Stimulated activated CD4-positive, alpha-beta T cell treated with anti-CD3 and anti-CD28 coated beads, Interleukin-12 subunit alpha, Interleukin-12 subunit beta, amount 100 ng/mL, for 48 hours (primary cell): Measurements from ENCODE around the gene SDF4.

Source experiments
- DNase-seq, 3 donors: peaks; one replicate each; pipeline ENCODE4 v3.0.0-alpha.2; 2020; ENCODE audit warnings: low read depth in 2 of 3, low spot score in 1 of 3

SDF4 gene

DNA sequence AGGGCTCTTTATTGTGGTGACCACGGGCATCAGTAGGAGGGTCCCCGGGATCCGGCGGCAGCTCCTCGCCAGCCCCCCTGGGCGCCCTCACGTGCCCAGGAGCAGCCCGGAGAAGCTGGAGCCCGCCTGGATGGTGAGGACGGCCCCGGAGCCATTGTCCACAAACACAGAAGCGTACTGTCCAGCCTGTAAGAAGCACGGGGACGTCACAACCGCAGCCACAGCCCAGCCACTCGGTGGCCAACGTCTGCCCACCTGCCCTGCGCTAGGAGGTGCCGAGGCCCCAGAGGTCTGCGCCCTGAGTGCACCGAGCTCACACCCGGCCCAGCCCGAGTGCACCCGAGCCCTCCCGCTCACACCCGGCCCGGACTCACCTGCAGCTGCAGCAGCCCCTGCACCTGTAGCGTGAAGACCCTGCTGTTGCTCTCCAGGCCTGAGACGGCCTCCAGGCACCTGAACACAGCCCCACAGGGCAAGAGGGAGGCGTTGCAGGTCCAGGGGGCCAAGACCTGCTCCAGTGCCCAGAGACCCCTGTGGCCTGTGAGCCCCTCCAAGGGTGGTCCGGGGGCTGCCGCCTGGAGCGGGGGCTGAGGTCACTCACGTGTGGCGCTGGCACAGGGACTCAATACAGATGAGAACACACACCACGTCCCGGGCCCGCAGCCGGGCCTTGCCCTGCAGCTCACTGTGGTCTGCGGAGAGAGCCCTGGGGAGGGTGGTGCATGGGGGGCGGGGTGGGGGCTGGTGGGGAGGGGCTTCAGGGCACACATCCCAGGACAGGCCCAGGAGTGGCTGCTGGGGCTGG, 10.9 kb upstream of the SDF4 start:
- DNase-seq = no peak

DNA sequence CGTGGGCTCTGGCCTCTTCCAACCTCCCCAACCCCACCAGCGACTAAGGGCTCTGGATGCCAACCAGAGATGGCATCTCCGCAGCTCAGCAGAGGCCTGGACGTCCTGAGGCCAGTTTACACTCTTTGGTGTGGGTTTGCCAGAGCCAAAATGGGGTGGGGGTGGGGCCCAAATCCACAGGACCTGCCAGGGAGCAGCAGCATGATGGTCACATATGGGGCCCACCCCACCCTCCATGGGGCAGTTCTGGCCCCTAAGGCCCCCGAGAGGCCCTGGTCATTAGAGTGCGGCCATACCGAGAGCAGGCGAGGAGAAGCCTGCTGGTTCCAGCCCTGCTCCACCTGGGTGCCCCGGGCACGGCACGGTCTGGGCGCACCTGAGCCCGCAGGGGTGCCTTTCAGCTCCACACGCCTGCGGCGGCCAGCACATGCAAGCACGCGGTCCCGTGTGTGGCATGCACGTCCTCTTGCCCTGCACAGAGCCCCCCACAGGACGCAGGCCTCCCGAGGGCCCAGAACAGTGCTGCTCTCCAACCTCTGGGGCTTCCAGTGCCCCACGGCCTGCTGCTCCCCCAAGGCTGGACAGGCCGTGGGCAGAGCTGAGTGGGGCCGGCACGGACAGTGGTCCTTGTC, 9.9 kb upstream of the SDF4 start:
- DNase-seq = no peak

DNA sequence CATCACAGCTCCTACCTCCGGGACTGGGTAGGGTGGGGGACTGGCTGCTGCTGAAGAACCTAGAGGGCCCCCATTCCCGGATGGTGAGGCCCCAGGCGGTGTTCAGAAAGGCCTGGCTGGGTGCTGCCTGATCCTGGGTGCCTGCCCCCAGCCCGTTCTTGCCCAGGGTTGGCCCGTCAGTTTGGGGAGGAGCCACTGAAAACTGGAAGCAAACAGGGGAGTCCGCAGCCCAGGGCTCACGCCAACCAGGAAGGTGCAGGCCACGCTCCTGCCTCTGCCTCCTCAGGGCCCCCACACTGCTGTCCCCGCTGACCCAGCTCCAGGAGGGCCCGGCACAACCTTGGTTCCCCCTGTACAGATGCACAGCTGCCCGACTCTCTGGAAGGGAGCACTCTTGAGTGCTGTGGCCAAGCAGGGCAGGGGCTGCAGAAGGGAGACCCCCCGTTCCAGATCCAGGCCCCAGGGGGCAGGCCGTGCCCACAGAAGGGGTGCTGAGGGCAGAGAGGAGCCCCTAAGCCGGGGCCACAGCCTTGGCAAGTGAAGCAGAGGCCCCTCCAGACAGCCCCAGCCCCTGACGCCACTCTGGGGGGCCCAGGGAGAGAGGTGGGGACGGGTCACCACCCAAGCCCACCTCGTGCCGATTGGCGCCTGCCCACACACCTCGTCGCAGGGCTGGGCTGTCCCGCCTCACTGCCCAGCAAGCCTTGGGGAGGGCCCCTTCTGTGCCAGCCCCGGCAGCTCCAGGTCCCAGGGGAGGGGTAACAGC, 9.2 kb upstream of the SDF4 start:
- no peak for DNase-seq

DNA sequence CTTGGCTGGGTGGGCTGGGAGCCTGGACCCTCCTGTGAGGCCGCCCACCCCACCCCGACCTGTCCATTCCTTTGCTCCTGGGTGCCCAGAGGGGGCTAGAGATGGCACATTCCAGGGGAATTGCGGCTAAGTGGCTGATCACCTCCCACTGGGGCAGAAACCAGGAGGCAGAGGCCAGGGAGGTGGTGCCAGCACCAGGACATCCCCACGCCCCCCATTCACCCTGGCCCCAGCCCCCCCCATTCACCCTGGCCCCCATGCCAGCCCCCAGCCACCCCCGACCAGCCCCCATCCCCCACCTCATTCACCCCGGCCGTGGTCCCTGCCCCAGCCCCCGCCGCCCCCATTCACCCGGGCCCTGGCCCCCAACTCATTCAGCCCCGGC, 8.5 kb upstream of the SDF4 start:
- DNase-seq = no peak

DNA sequence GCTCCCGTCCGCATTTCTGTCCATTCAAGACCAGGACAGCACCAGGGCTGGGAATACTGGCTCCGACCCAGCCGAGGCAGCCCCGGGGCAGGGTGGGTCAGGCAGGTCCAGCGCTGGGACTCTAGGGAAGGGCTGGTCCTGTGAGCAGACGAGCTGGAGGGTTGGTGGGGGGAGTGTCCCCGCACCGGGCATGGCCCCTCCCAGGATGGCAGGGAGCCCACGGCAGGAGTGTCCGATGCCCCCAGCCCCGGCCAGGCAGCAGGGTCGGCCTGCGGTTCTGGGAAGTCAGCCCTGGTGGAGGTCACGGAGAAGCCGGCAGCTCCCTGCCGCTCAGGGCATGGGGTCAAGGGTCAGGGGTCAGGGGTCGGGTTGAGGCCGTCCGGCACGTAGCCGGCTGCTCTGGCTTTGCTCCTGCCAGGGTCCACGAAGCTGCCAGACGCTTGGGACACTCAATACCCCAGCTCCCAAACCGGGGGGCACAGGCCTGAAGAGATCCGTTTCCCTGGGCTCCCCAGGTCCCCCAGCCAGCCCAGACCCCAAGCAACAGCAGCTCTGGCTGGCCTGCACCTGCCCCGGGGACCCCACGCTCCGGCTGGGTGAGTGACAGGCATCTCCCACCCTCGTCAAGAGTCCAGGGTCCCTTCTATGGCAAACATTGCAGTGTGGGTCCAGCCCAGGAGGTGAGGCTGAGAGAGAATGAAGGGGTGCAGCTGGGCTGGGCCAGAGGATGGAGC, 8.0 kb upstream of the SDF4 start:
- no peak for DNase-seq

DNA sequence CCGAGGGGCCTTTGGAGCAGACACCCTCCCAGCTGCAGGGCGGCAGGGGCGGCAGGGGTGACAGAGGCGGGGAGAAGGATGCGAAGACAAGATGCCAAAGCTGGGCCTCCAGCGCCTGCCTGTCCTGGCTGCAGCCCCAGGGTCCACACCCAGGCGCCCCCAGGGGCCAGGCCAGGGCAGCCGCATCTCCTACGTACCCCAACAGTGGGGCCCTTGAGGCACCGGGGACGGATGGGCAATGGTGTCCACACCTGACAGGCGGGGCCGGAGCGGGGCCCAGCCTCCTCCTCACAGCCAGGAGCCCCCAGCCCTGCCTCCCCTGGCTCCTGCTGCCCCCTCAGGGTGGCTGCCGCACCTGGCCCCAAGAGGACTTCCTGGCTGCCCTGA, 7.4 kb upstream of the SDF4 start:
- no peak for DNase-seq

DNA sequence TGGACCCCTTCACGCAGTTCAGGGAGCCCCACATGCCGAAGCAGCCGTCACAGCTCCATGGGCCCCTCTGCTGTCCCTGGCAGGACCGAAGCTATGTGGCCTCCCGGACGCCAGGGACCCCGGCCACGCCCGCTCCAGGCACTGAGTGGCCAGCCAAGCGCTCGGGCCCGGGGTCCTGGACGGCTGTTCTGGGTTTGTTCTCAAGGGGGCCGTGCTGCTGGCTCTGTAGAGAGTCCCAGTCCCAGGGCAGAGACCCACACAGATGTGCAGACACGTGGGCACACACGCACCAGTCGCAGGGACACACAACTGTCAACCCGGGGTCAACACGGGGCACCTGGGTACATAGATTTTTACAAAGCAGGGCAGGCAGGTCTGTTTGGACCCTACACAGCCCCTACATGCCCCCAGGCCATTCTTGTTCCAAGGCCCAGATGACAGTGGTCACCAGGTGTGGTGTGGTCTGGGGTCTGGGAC, 6.9 kb upstream of the SDF4 start:
- DNase-seq = no peak

DNA sequence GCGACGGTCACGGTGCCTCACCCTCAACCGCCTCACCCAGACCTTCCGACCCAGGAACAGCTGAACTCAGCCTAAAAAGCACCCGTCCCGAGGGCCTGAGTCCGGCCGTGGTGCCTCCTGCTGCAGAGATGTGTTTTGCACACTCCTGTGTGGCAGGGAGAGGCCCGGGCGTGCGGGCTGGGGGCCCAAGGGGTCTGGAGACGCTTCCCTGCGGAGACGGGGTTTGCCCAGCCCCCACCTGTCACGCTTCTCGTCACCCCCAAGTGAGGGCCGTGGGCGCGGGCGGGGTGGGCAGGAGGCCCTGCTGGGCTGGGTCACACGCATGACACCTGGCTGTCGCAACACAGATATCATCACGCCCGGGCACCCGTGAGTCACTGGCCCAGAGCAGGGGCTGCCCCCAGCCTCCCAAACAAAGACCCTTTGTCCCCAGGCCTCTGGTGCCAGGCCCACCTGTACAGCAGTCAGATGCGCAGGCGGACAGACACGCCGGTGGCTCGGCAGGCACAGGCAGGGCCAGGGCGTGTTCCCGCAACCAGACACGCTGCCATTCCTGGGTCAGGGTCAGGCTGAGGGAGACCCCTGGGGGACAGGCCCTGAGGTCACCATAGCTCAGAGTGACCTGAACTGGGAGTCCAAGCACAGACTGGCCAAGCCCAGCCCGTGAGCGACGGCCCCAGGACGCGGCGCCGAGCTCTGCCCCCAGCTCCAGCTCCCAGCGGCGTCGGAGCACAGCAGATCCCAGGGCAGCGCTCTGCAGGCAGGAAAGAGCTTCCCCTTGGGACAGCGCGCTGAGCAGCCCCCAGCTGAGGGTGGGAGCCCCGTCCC, 6.3 kb upstream of the SDF4 start:
- DNase-seq = no peak

DNA sequence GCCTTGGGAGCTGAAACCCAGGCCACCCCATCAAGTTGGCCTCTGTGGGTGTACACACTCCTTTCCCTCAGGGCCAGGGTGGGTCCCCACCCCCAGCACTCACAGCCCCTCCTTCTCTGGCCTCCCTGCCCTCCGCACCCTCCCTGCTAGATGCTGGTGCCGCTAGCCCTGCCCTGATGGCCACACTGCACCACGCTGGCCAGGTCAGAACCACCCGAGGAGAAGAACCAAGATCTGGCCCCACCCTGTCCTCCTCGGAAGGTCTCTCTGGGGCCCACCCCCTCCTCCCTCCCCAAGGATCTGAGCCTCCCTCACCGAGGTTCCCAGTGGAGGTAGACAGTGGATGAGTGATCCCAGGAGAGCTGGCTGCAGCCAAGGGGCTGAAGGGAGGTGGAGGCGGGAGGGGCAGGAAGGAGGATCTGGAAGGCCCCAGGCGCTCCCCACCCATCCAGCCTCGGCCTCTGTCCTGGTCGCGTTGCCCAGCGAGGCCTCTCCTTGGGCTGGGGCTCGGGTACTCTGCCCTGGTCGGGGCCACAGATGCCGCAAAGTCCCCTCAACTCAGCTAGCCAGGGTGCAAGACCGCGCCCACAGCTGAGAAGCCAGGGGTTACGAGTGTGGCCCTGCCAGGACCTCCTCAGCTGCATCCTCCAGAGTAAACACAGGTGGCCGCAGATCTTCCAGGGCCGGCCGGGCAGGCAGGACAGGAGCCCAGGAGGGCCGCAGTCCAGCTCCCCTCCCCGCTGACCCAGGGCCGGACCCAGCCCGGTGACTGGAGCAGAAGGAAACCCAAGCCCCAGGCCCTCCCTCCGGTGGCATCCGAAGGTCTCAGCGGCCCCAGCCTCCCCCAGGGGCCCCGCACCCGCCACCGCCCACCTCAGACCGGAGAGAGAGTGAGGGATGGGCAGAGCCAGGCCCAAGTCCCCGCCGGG, 5.4 kb upstream of the SDF4 start:
- DNase-seq = no peak

DNA sequence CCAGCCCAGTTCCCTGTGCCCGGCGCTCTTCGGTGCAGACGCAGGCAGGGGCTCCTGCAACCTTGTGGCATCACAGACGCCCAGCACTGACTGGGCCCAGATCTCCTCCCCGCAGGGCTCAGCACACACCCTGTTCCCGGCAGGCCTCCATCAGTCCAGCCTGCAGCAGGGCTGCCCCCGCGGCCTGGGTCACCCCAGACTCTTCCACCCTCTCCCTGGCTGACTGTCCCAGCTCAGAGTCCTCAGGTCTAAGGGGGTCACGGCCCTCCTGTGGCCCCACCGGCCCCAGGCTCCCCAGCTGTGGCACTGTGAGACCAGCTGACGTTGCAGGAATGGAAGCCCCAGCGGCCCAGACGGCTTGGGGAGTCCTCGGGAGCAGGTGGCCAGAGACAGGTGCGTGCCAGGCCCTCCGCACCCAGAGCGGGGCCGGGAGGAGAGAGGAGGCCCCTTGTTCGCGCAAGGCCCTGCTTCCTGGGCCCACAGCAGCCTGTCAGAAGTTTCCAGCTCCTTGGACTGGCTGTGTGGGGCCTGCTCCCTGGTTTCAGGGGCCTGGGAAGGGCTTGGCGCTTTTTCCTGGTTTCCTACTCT, 4.5 kb upstream of the SDF4 start:
- no peak for DNase-seq

DNA sequence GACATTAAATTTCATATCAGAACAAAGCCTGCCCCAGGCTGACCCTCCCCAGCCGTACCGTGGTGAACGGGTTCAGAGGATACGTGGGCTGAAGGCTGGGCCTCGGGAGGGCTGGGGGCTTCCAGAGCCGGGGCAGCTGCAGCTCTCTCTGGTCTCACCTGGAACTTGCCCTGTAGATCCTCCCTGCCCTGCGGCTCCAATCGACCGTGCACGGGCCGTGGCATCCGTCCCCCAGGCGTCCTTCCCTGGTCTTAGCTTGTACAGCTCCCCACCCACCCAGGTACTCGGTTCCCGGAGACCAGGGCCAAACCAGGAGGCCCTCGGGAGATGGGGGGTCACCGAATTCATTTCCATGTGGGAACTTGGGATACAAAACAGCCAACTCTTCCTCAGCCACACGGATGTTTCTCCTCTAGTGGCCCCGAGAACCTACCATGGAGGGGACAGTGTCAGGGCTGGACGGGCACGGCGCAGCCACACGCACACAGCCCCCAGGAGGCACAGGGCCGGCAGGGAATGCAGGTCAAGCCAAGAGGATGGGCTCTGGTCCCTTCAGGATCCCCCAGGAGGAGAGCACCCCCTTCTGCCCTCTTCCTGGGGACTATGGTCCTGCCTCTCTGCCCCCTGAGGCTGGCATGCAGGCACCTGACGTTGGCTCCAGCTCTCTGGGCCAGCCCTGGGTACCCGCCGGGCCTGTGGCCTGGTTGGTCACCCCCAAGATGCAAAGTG, 3.4 kb upstream of the SDF4 start:
- no peak for DNase-seq

DNA sequence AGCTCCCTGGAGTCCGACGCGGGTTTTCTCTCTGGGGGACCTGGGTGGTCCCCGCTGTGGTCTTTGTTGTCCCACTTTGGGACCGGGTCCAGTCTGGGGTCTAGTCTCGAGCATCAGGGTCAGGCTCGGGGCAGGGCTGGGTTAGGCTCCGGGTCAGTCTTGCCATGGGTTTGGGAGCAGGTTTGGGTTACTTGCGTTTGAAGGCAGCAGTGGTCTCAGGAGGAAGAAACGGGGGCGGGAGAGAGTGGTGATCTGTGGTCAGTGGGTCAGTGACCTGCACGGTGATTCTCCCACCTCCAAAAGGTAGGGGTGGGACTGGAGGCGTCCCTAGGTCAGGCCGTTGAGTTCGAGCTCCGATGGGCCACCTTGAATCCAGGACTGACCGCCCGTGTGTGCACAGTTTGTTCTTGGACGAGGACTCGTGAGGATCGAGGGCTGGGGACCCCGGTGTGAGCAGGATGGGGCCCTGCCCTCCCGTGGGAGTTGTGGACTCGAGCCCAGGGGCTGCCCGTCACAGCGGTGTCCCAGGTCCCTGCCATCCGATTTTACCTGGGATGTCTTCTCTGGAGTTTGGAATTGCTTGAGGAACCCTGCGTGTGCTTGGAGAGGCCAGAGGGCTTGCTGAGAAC, 2.5 kb upstream of the SDF4 start:
- no peak for DNase-seq

DNA sequence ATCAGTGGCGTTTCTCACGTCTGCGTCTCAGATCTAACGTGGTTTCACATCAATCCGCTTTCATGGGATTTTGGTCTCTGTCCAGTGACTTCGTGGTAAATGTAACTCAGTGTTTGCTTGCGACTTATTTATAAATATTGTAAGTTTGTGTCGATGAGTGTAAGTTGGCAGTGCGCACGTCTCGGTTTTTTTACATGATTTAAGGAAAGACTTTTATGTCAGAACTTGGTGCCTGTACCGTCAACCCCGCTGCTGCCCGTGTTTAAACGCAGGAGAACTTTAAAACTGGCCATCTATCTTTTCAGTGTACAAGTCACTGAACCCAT, 1.7 kb upstream of the SDF4 start:
- DNase-seq = no peak

DNA sequence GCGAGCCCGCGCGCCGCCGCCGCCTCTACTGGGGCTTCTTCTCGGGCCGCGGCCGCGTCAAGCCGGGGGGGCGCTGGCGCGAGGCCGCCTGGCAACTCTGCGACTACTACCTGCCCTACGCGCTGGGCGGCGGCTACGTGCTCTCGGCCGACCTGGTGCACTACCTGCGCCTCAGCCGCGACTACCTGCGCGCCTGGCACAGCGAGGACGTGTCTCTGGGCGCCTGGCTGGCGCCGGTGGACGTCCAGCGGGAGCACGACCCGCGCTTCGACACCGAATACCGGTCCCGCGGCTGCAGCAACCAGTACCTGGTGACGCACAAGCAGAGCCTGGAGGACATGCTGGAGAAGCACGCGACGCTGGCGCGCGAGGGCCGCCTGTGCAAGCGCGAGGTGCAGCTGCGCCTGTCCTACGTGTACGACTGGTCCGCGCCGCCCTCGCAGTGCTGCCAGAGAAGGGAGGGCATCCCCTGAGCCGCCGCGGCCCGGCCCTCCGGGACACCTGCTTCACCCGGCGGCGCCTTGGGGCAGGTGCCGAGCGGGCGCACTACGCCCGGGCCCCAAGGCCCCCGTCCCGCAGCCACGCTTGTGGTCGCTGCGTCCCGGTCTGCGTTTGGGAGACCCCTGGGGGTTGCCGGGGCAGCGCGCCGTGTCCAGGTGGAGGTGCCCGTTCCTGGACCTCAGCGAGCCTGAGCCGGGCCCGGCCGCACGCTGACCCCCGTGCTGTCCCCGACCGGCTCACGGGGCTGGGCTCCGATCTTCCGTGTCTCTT, 1.2 kb upstream of the SDF4 start:
- no peak for DNase-seq

DNA sequence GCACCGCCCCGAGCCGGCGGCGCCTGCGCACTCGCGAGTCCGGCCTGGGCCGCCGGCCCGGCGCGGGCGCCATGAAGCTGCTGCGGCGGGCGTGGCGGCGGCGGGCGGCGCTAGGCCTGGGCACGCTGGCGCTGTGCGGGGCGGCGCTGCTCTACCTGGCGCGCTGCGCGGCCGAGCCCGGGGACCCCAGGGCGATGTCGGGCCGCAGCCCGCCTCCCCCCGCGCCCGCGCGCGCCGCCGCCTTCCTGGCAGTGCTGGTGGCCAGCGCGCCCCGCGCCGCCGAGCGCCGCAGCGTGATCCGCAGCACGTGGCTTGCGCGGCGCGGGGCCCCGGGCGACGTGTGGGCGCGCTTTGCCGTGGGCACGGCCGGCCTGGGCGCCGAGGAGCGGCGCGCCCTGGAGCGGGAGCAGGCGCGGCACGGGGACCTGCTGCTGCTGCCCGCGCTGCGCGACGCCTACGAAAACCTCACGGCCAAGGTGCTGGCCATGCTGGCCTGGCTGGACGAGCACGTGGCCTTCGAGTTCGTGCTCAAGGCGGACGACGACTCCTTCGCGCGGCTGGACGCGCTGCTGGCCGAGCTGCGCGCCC, 501 bp upstream of the SDF4 start, which contains the start of gene B3GALT6:
Gene B3GALT6 (plus strand): TSS at position 30 of the 588 bp plus-strand sequence. CDS start 42 bp downstream, at position 72.
- no peak for DNase-seq

DNA sequence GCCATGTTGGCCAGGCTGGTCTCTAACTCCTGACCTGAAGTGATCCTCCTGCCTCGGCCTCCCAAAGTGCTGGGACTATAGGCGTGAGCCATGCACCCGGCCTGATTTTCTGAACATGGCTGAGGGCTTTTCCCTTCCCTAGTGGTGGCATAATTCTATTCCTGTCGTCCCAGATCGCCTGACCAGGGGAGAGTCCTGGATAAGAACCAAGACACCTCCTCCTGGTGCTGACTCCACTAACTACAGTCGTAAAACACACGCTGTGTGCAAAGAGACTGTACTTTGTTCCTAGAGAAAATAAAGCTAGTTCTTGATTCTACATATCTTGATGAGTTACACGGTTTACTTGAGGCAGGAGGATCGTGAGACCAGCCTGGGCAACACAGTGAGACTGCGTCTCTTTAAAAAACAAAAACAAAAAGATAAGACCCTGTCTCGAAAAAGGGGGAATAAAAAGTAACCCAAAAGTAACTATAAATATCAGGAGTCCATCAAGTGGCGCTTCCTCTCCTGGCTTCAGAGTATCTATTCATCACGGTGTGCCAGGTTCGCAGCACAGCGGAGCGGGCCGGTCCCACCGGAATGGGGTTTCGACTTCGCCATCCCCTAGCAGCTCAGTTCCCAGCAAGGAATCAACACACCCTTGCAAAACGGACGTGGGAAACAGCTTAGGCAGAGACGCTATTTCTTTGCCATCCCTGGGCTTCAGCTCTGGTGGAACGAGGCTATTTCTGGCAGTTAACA, 973 bp downstream of the SDF4 start:
- no peak for DNase-seq
